ENCODE data around the gene HIPK2.

- TF ChIP-seq, protein P1, sequence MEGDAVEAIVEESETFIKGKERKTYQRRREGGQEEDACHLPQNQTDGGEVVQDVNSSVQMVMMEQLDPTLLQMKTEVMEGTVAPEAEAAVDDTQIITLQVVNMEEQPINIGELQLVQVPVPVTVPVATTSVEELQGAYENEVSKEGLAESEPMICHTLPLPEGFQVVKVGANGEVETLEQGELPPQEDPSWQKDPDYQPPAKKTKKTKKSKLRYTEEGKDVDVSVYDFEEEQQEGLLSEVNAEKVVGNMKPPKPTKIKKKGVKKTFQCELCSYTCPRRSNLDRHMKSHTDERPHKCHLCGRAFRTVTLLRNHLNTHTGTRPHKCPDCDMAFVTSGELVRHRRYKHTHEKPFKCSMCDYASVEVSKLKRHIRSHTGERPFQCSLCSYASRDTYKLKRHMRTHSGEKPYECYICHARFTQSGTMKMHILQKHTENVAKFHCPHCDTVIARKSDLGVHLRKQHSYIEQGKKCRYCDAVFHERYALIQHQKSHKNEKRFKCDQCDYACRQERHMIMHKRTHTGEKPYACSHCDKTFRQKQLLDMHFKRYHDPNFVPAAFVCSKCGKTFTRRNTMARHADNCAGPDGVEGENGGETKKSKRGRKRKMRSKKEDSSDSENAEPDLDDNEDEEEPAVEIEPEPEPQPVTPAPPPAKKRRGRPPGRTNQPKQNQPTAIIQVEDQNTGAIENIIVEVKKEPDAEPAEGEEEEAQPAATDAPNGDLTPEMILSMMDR (conservative IDR thresholded peaks at IDR 0.05; ENCODE audit: low read length) = no peak
- no peak for TF ChIP-seq EZH2phosphoT487 (IDR thresholded peaks at IDR 0.05; ENCODE audit: borderline replicate concordance)
Observed at GRCh38 chr7:139743967-139744767, 33.6 kb downstream of the HIPK2 start.
